DMS153 treated with DMSO at 0.1 percent for 48 hours (cell line): Measurements from ENCODE around the gene SEC14L6.
"Not testable (repeated sequence)": the region's sequence is repeated elsewhere in the genome, so short reads cannot be mapped to it uniquely, and the experiment has no call there.

Experiments
- DNase-seq: peaks from one replicate; lab custom pipeline; 2025; ENCODE audit not compliant: unreplicated experiment; lab: John Stamatoyannopoulos, UW

The SEC14L6 gene

GRCh38 chr22:30546616-30547015 lies at the start of gene SEC14L6:
Gene SEC14L6 (minus strand): TSS chr22:30546741. CDS start chr22:30546682, 59 bp downstream.
- DNase-seq, result no peak

- DNase-seq, result no peak
Measured at GRCh38 chr22:30596199-30596598, 49.7 kb upstream of the SEC14L6 start.

- not testable (repeated sequence) for DNase-seq
Measured at GRCh38 chr22:30592360-30592713, 45.8 kb upstream of the SEC14L6 start.

- peak; percentile 96 for DNase-seq
Measured at GRCh38 chr22:30591588-30592359, 45.2 kb upstream of the SEC14L6 start, which contains the start of gene PES1. Gene PES1 (minus strand): TSS chr22:30591910. CDS start chr22:30591833, 77 bp downstream.

- DNase-seq, result no peak
Measured at GRCh38 chr22:30591191-30591587, 44.6 kb upstream of the SEC14L6 start.

GRCh38 chr22:30586414-30586813 lies 39.9 kb upstream of the SEC14L6 start:
- no peak for DNase-seq

GRCh38 chr22:30584441-30584840 lies 37.9 kb upstream of the SEC14L6 start:
- DNase-seq, result no peak

GRCh38 chr22:30582788-30583545 lies 36.4 kb upstream of the SEC14L6 start:
- no peak for DNase-seq

- DNase-seq, result no peak
Measured at GRCh38 chr22:30582051-30582450, 35.5 kb upstream of the SEC14L6 start.

GRCh38 chr22:30580896-30581295 lies 34.4 kb upstream of the SEC14L6 start:
- no peak for DNase-seq

GRCh38 chr22:30578481-30578880 lies 31.9 kb upstream of the SEC14L6 start:
- DNase-seq, result no peak

- no peak for DNase-seq
Measured at GRCh38 chr22:30575859-30576258, 29.3 kb upstream of the SEC14L6 start.

GRCh38 chr22:30574997-30575671 lies 28.6 kb upstream of the SEC14L6 start:
- no peak for DNase-seq

GRCh38 chr22:30574095-30574981 lies 27.8 kb upstream of the SEC14L6 start, which contains the start of gene GAL3ST1:
Gene GAL3ST1 (minus strand): TSS chr22:30574665. CDS start chr22:30557392, 17,273 bp downstream.
- no peak for DNase-seq

- DNase-seq, result no peak
Measured at GRCh38 chr22:30573594-30574094, 27.1 kb upstream of the SEC14L6 start.

- DNase-seq, result no peak
Measured at GRCh38 chr22:30572840-30573593, 26.5 kb upstream of the SEC14L6 start.

GRCh38 chr22:30572210-30572609 lies 25.7 kb upstream of the SEC14L6 start:
- no peak for DNase-seq

- no peak for DNase-seq
Measured at GRCh38 chr22:30569674-30570202, 23.2 kb upstream of the SEC14L6 start.

GRCh38 chr22:30568137-30568805 lies 21.7 kb upstream of the SEC14L6 start:
- no peak for DNase-seq
